Skeletal muscle satellite cell (primary cell): ENCODE measurements around the gene TTC21A.

Experiments
- H3K27me3 ChIP-seq: 2 replicates; pipeline ENCODE4 v1.7.0; 2013; ENCODE audit warnings: low read length; ENCODE audit not compliant: control insufficient read depth, insufficient read depth
- H3K36me3 ChIP-seq: 2 replicates; pipeline ENCODE4 v1.7.0; 2013; ENCODE audit warnings: mild to moderate bottlenecking, control low read depth, low read length; ENCODE audit not compliant: insufficient read depth
- H3K4me1 ChIP-seq: 2 replicates; pipeline ENCODE4 v1.7.0; 2013; ENCODE audit warnings: low read length; ENCODE audit not compliant: control insufficient read depth, insufficient read depth
- H3K4me2 ChIP-seq: 2 replicates; pipeline ENCODE4 v1.7.0; 2013; ENCODE audit warnings: mild to moderate bottlenecking, low read length
- H3K4me3 ChIP-seq: 2 replicates; pipeline ENCODE4 v1.7.0; 2013; ENCODE audit warnings: low read length
- H3K9ac ChIP-seq: 2 replicates; pipeline ENCODE4 v1.7.0; 2013; ENCODE audit warnings: mild to moderate bottlenecking, low read depth, low read length, moderate library complexity
- H3K9me3 ChIP-seq: replicated peaks from 2 replicates; pipeline ENCODE4 v1.7.0; 2013; ENCODE audit warnings: mild to moderate bottlenecking, control low read depth, low read length

TTC21A gene

GRCh38 chr3:39080026-39080425 lies 27.5 kb upstream of the TTC21A start:
- H3K9me3 ChIP-seq: no peaks in the 10 kb centered on the region
- no peak overlapping the region for H3K4me2 ChIP-seq
- H3K4me3 ChIP-seq: no peak overlapping the region
- no peaks in the 10 kb centered on the region for H3K27me3 ChIP-seq
- peaks cover 3% of the 10 kb centered on the region for H3K36me3 ChIP-seq
- no peaks in the 10 kb centered on the region for H3K4me1 ChIP-seq
- no peak overlapping the region for H3K9ac ChIP-seq

- no peaks in the 10 kb centered on the region for H3K4me1 ChIP-seq
- H3K27me3 ChIP-seq: no peaks in the 10 kb centered on the region
- H3K9ac ChIP-seq: no peak overlapping the region
- H3K4me2 ChIP-seq: no peak overlapping the region
- peaks cover 17% of the 10 kb centered on the region for H3K36me3 ChIP-seq
- H3K4me3 ChIP-seq: no peak overlapping the region
- H3K9me3 ChIP-seq: no peaks in the 10 kb centered on the region
Measured at GRCh38 chr3:39082666-39083313, 24.7 kb upstream of the TTC21A start.

GRCh38 chr3:39086144-39086543 lies 21.3 kb upstream of the TTC21A start:
- Histone ChIP-seq H3K27me3 (no peaks in the 10 kb centered on the region), H3K9me3 (no peaks in the 10 kb centered on the region), H3K9ac (no peak overlapping the region), H3K36me3 (peaks cover 30% of the 10 kb centered on the region), H3K4me3 (no peak overlapping the region), H3K4me2 (no peak overlapping the region), H3K4me1 (peaks cover 9% of the 10 kb centered on the region)

DNA sequence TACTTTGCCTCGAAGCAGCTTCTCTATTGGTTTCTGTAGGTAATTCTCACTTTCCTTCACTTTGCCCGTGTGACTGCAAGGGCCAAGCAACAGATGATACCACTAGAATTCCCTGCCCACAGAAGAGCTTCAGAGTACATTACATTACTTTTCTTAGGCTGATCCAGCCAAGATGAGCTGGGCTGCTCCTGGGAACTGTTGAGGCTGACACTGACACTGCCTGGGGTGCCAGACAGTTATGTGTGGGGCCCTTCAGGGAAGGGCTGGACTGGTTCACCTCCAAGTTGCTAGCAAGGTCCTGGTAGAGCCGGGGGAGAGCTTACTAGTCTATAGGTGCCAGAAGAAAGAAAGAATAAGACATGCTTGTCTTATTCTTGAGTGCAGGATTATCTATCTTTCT lies 19.0 kb upstream of the TTC21A start:
- peaks cover 9% of the 10 kb centered on the region for H3K4me1 ChIP-seq
- peaks cover 47% of the 10 kb centered on the region for H3K36me3 ChIP-seq
- no peak overlapping the region for H3K4me3 ChIP-seq

GRCh38 chr3:39088889-39089288 lies 18.6 kb upstream of the TTC21A start:
- H3K4me1 ChIP-seq: peaks cover 9% of the 10 kb centered on the region
- H3K27me3 ChIP-seq: no peaks in the 10 kb centered on the region
- H3K4me3 ChIP-seq: no peak overlapping the region
- H3K4me2 ChIP-seq: no peak overlapping the region
- H3K9ac ChIP-seq: no peak overlapping the region
- no peaks in the 10 kb centered on the region for H3K9me3 ChIP-seq
- peaks cover 52% of the 10 kb centered on the region for H3K36me3 ChIP-seq

More for the DNA sequence above, 19.0 kb upstream of the TTC21A start:
- H3K27me3 ChIP-seq: no peaks in the 10 kb centered on the region
- H3K4me2 ChIP-seq: no peak overlapping the region
- H3K9me3 ChIP-seq: no peaks in the 10 kb centered on the region
- H3K9ac ChIP-seq: no peak overlapping the region

- H3K9me3 ChIP-seq: no peaks in the 10 kb centered on the region
- H3K4me1 ChIP-seq: peaks cover 9% of the 10 kb centered on the region
- no peak overlapping the region for H3K9ac ChIP-seq
- no peak overlapping the region for H3K4me3 ChIP-seq
- no peaks in the 10 kb centered on the region for H3K27me3 ChIP-seq
- H3K36me3 ChIP-seq: peaks cover 67% of the 10 kb centered on the region
- no peak overlapping the region for H3K4me2 ChIP-seq
Measured at GRCh38 chr3:39090922-39091321, 16.6 kb upstream of the TTC21A start.

DNA sequence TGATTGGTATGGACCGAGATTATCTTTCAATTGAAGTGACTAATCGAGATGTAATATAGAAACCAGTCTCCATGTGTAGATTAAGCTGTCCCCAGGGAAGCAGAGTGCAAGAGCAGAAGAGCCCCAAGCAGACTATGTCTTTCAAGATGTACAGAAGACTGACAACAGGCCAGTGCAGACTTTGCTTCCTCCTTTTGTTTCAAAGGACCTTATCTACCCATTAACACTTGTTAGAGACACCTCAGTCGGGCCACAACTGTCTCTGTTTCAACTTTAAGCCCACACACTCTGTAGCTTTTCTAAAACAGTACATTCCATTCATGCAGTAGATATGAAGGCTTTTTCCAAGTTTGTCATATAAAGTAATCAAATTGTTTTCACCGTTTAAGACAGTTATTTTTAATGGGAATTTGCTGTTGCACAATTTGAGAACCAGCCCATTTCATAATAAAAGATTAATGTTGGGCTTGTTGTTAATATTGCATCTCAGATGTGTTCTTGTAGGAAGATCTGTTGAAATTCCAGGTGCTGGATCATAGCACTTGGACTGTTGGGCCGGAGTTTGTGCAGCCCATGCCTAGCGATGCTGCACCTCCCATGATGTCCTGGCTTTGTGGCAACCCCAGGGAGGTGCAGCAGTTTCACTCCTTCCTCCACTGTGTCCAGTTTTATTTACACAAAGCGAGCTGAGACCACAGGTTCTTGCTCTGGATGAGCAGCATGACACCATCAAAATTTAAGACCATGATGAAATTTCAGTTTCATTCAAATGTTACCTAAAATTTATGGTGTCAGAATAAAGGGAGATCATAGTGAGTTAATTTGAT lies 12.4 kb upstream of the TTC21A start:
- Histone ChIP-seq H3K36me3 (peaks cover 87% of the 10 kb centered on the region), H3K4me1 (no peaks in the 10 kb centered on the region)

GRCh38 chr3:39095778-39096177 lies 11.7 kb upstream of the TTC21A start:
- no peaks in the 10 kb centered on the region for H3K27me3 ChIP-seq
- no peak overlapping the region for H3K4me2 ChIP-seq
- H3K4me3 ChIP-seq: no peak overlapping the region
- no peak overlapping the region for H3K9ac ChIP-seq
- H3K36me3 ChIP-seq: peaks cover 89% of the 10 kb centered on the region
- no peaks in the 10 kb centered on the region for H3K9me3 ChIP-seq
- H3K4me1 ChIP-seq: no peaks in the 10 kb centered on the region

More for the DNA sequence above, 12.4 kb upstream of the TTC21A start:
- Histone ChIP-seq H3K27me3 (no peaks in the 10 kb centered on the region), H3K4me2 (no peak overlapping the region), H3K4me3 (no peak overlapping the region), H3K9me3 (no peaks in the 10 kb centered on the region), H3K9ac (no peak overlapping the region)

DNA sequence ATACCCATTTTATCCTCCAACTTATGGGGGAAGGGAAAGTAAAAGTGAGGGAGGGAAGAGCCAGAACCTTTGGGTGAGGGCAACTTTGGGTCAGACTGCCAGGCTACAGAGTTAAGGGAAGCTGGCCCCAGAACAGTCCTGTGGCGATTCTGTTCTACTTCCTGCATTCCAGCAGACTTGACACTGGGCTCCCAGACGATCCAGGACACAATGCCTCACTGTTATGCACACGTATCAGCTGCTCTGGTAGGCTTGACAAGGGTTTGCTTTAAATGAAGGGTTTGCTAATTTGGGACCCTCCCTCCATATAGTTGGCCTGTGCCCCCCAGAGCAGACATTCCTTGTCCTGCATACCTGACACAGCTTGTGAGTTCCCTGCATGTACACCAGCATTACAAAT lies 10.7 kb upstream of the TTC21A start:
- Histone ChIP-seq H3K4me2 (no peak overlapping the region), H3K4me3 (no peak overlapping the region), H3K9ac (no peak overlapping the region), H3K9me3 (no peaks in the 10 kb centered on the region), H3K4me1 (no peaks in the 10 kb centered on the region), H3K36me3 (peaks cover 80% of the 10 kb centered on the region), H3K27me3 (no peaks in the 10 kb centered on the region)

GRCh38 chr3:39097716-39098472 lies 9.6 kb upstream of the TTC21A start:
- Histone ChIP-seq H3K9ac (no peak overlapping the region), H3K4me3 (no peak overlapping the region), H3K9me3 (no peaks in the 10 kb centered on the region), H3K4me2 (no peak overlapping the region), H3K36me3 (peaks cover 71% of the 10 kb centered on the region), H3K4me1 (no peaks in the 10 kb centered on the region), H3K27me3 (no peaks in the 10 kb centered on the region)

DNA sequence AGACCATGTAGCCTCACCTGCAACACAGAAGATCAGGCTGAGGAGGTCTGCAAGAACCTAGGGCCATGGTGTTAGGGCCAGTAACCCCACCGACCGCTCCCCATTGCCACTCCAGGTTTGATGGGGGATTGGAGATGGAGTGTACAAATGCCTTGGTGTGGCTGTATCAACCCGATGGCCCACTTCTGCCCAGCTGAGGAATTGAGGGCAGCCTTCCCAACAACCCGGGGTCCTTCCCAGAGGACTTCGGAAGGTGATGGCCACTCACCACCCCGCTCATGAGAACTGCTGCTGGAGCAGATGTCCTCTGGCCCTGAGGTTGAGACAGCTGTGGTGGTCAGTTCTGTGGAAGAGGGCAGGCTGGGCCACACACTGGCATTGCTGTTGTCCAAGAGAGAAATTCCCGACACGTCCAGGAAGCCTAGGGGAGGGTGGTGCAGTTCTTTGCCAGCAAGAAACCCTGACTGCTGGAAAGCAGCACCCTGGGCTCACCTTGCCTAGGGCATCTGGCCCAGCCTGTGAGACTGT lies 8.9 kb upstream of the TTC21A start:
- Histone ChIP-seq H3K36me3 (peaks cover 69% of the 10 kb centered on the region), H3K4me1 (no peaks in the 10 kb centered on the region), H3K9ac (no peak overlapping the region), H3K27me3 (no peaks in the 10 kb centered on the region), H3K4me2 (no peak overlapping the region), H3K4me3 (no peak overlapping the region), H3K9me3 (no peaks in the 10 kb centered on the region)
